ENCODE results near the gene SMTN. TPM values are rescaled to one million over a fixed set of nuclear protein-coding genes. Genes with fewer than 3 reads are reported as not detected.
A peak's percentile ranks its signal among the peaks of the same experiment; 100 is the strongest.
"Not testable (repeated sequence)": the region's sequence is repeated elsewhere in the genome, so short reads cannot be mapped to it uniquely, and the experiment has no call there.

Gene SMTN
- total RNA-seq, 1 donor from 2014 or later, result 256 TPM

GRCh38 chr22:31099386-31099785, 18.3 kb downstream of the SMTN start:
- no peak for ATAC-seq (ENCODE audit: poor library complexity)
- intact Hi-C loops (cut with DNase I), result no loop called here
- DNase-seq, result no peak

- intact Hi-C loops (cut with DNase I), result loop anchor here (10.0 kb wide), 1 partner anchor 115 kb away; the partner anchor contains the start of gene LIMK2
- no peak for DNase-seq
- no peak for ATAC-seq (ENCODE audit: poor library complexity)
Observed at GRCh38 chr22:31099841-31100761, 19.0 kb downstream of the SMTN start.

- DNase-seq (no peak), ATAC-seq (ENCODE audit: poor library complexity) (no peak)
- intact Hi-C loops (cut with DNase I), result loop anchor here (10.0 kb wide), 1 partner anchor 114 kb away; the partner anchor contains the start of gene LIMK2
Observed at GRCh38 chr22:31100762-31101525, 19.8 kb downstream of the SMTN start.

GRCh38 chr22:31102441-31103081, 21.4 kb downstream of the SMTN start:
- intact Hi-C loops (cut with DNase I), result loop anchor here (10.0 kb wide), 1 partner anchor 112 kb away; the partner anchor contains the start of gene LIMK2
- DNase-seq, result peak; percentile 84
- ATAC-seq (ENCODE audit: poor library complexity), result peak; percentile 38

DNA sequence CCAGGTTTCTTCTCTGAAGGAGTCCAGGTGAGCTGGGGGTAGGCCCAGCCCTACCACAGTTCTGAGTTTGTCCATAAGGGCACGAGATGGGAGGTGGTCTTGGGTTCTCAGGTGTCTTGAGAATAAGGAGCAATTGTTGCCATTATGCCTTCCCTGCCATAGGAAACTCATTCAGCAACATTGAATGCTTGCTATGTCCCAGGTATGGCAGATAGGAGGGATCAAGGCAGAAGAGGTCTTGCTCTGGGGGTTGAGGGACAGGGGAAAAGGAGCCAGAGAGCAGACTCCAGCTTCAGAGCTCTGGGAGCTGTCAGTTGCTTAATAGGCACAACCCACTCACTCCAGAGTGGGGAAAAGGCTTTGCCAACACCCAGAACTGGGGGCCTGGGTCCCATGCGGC, 22.0 kb downstream of the SMTN start:
- ATAC-seq (ENCODE audit: poor library complexity), result no peak
- no peak for DNase-seq
- intact Hi-C loops (cut with DNase I), result loop anchor here (10.0 kb wide), 1 partner anchor 112 kb away; the partner anchor contains the start of gene LIMK2

GRCh38 chr22:31103899-31104694, 23.0 kb downstream of the SMTN start:
- DNase-seq, result no peak
- no peak for ATAC-seq (ENCODE audit: poor library complexity)
- intact Hi-C loops (cut with DNase I), result loop anchor here (10.0 kb wide), 1 partner anchor 111 kb away; the partner anchor contains the start of gene LIMK2

- DNase-seq (no peak), ATAC-seq (ENCODE audit: poor library complexity) (no peak)
- intact Hi-C loops (cut with DNase I), result loop anchor here (10.0 kb wide), 1 partner anchor 110 kb away; the partner anchor contains the start of gene LIMK2
Observed at GRCh38 chr22:31104869-31105268, 23.8 kb downstream of the SMTN start.

- DNase-seq, result no peak
- intact Hi-C loops (cut with DNase I), result loop anchor here (10.0 kb wide), 1 partner anchor 109 kb away; the partner anchor contains the start of gene LIMK2
- ATAC-seq (ENCODE audit: poor library complexity), result no peak
Observed at GRCh38 chr22:31105282-31105929, 24.3 kb downstream of the SMTN start.

GRCh38 chr22:31106001-31106571, 25.0 kb downstream of the SMTN start:
- no peak for ATAC-seq (ENCODE audit: poor library complexity)
- intact Hi-C loops (cut with DNase I), result loop anchor here (10.0 kb wide), 1 partner anchor 109 kb away; the partner anchor contains the start of gene LIMK2
- DNase-seq, result no peak

DNA sequence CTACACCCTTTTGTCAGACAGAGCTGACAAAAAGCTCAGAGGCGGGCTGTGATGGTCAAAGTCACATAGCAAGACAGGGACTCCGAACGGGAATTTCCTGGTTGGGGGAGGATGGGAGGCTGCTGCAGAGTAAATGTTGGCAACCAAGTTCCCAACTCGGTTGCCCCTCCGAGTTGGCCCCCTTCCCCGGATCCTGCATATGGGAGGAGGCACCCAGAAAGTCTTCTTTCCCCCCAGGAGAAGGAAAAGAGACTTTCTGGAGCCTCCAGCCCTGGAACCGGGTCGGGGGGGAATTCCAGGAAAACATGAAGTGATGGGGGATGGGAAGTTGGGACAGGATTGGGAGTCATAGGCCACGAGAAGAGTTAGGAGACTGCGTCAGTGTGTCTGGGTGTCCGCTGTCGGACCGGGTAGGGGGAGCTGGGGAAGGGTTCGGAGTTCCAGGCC, 25.6 kb downstream of the SMTN start:
- intact Hi-C loops (cut with DNase I), result loop anchor here (10.0 kb wide), 1 partner anchor 108 kb away; the partner anchor contains the start of gene LIMK2
- ATAC-seq (ENCODE audit: poor library complexity), result peak; percentile 9
- DNase-seq, result no peak

DNA sequence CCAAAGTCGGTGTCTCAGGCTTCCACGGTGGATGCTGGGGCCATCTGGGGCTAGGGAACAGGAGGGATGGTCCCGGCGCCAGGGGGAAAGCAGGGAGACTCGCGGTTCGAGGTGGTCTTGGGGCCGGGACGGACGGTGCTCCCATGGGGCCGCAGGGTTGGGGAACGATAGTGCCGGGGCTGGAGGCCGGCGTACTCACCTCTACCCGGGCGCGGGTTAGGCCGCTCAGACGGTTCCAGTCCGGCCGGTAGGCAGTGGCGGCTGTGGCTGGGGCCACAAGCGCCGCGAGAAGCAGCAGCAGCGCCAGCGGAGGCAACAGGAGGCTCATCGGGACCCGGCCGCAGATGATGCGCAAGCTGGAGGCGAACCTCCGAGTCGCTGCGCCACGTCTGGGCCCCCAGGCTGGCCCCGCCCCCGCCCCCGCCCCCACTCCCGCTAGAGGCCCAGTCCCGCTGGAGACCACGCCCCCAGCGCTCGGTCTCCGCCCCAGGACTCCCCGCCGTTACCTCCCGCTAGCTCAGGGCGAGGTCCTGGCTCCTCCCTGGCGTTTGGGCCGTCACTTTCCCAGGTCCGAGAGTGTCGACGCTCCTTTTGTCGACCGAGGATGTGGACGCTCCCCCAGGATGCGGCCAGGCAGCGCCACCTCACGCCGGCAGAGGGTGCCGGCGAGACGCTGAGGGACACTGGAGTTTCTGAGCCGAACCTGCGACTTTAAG, 26.2 kb downstream of the SMTN start, which contains the start of gene SELENOM:
Gene SELENOM (minus strand): TSS at position 391 of the 716 bp plus-strand sequence. CDS start 63 bp downstream, at position 328.
- ATAC-seq (ENCODE audit: poor library complexity), result peak; percentile 90

DNA sequence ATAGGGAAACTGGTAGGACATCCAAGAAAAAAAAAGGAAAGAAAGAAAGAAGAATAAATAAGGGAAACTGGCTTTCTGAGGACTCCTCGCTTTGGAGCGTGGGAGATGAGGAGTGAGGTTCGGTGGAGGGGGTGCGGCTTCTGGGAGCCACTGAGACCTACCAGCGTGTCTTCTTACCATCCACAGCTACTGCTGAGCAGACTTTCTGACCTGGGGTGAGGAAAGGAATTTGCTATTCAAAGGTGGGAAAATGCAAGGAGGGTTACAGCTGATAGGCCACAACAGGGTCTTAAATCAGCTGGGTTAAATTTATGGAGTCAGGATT, 26.7 kb downstream of the SMTN start:
- no peak for DNase-seq
- intact Hi-C loops (cut with DNase I), result loop anchor here (2.0 to 10.0 kb wide), 2 partner anchors 41 to 107 kb away; partner anchors contain the start of gene LIMK2

More for the DNA sequence above, 26.2 kb downstream of the SMTN start, which contains the start of gene SELENOM:
- DNase-seq, result peak; percentile 98
- intact Hi-C loops (cut with DNase I), result loop anchor here (10.0 kb wide), 1 partner anchor 107 kb away; the partner anchor contains the start of gene LIMK2

GRCh38 chr22:31112547-31113091, 31.5 kb downstream of the SMTN start:
- intact Hi-C loops (cut with DNase I); ATAC-seq (ENCODE audit: poor library complexity); DNase-seq: not testable (repeated sequence)

More for the DNA sequence above, 26.7 kb downstream of the SMTN start:
- peak; percentile 15 for ATAC-seq (ENCODE audit: poor library complexity)

GRCh38 chr22:31118046-31118820, 37.1 kb downstream of the SMTN start:
- intact Hi-C loops (cut with DNase I), result no loop called here
- ATAC-seq (ENCODE audit: poor library complexity) (no peak), DNase-seq (no peak)

Data from Right ventricle myocardium superior (tissue), 1 donor.